ENCODE data around the gene TUT4. TPM values are rescaled to one million over a fixed set of nuclear protein-coding genes. Genes with fewer than 3 reads are reported as not detected.

Gene TUT4
- total RNA-seq, 1 donor from 2014 or later = 87.4 TPM

- DNase-seq (ENCODE audit: low spot score) = no peak
Measured at GRCh38 chr1:52474807-52475206, 78.1 kb downstream of the TUT4 start.

GRCh38 chr1:52473039-52473438 lies 79.9 kb downstream of the TUT4 start:
- DNase-seq (ENCODE audit: low spot score) = no peak

GRCh38 chr1:52472384-52472783 lies 80.5 kb downstream of the TUT4 start:
- DNase-seq (ENCODE audit: low spot score) = no peak

- no peak for DNase-seq (ENCODE audit: low spot score)
Measured at GRCh38 chr1:52469108-52469507, 83.8 kb downstream of the TUT4 start.

DNA sequence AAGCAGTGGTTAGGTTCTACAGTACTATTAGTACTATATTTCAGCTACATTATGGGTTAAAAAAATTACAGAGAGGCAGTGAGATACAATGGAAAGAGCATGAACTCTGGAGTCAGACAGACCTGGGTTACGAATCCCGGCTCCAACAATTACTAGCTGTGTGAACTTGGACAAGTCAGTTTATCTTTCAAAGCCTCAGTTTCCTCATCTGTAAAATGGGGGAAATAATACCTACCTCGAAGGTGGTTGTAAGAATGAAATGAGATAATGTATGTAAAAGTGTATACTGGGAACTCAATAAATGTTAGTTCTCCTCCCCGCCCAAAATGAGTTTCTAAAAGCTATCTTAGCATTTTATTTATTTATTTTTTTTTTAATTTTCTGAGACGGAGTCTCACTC lies 89.0 kb downstream of the TUT4 start:
- no peak for DNase-seq (ENCODE audit: low spot score)

DNA sequence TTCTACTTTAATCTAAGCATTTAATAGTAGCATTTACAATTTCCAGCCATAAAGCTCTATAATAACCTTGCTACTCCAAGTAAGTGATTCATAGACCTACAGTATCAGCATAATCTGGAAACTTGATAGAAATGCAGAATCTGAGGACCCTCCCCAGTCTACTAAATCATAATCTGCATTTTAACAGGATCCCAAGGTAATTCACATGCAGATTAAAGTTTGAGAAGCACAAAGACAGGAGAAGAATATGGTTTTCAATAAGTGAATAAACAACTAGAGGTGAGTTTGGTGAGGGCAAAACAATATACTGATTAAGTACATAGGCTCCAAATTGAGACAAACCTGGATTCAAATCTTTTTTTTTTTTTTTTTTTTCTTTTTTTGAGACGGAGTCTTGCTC lies 91.1 kb downstream of the TUT4 start:
- DNase-seq (ENCODE audit: low spot score) = no peak

- DNase-seq (ENCODE audit: low spot score) = no peak
Measured at GRCh38 chr1:52460694-52461093, 92.2 kb downstream of the TUT4 start.

DNA sequence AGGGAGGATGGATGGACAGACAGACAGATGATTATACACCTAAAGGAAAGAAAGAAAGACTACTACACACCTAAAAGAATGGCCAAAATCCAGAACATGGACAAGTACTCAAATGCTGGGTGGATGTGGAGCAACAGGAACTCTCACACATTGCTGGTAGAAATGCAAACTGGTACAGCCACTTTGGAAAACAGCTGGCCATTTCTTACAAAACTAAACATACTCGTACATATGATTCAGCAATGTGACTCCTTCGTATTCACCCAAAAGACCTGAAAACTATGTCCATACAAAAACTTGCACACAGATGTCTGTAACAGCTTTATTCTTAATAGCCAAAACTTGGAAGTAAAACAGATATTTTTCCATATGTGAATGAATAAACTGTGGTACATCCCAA lies 97.2 kb downstream of the TUT4 start:
- no peak for DNase-seq (ENCODE audit: low spot score)

DNA sequence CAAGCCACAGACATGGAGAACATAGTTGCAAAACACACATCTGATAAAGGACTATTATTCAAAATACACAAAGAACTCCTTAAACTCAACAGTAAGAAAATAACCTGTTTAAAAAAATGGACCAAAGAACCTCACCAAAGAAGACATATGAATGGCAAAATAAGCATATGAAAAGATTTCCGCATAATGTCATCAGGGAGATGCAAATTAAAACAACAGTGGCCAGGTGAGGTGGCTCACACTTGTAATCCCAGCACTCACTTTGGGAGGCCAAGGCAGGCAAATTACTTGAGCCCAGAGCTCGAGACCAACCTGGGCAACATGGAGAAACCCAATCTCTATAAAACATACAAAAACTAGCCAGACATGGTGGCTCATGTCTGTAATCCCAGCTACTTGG lies 98.1 kb downstream of the TUT4 start:
- no peak for DNase-seq (ENCODE audit: low spot score)

- no peak for DNase-seq (ENCODE audit: low spot score)
Measured at GRCh38 chr1:52454127-52454526, 98.8 kb downstream of the TUT4 start.

DNA sequence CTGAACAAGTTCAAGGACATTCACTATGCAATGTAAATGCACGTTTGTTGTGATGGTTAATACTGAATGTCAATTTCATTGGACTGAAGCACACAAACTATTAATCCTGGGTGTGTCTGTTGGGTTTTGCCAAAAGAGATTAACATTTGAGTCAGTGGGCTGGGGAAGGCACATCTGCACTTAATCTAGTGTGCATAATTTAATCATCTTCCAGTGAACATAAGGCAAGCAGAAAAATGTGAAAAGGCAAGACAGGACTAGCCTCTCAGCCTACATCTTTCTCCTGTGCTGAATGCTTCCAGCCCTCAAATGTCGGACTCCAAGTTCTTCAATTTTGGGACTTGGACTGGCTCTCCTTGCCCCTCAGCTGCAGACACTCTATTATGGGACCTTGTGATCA lies 108.4 kb downstream of the TUT4 start:
- no peak for DNase-seq (ENCODE audit: low spot score)

DNA sequence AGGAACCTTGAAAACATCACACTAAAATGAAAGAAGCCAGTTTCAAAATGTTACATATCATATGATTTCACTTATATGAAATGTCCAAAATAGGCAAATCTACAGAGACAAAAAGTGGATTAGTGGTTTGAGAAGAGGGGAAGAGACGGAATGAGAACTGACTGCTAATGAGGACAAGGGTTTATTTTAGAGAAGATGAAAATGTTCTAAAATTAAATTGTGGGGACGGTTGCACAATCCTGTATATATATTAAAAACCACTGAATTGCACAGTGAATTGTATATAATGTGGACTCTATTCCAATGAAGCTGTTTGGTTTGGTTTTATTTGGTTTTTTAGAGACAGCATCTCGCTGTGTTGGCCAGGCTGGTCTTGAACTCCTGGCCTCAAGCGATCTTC lies 112.9 kb downstream of the TUT4 start:
- no peak for DNase-seq (ENCODE audit: low spot score)

DNA sequence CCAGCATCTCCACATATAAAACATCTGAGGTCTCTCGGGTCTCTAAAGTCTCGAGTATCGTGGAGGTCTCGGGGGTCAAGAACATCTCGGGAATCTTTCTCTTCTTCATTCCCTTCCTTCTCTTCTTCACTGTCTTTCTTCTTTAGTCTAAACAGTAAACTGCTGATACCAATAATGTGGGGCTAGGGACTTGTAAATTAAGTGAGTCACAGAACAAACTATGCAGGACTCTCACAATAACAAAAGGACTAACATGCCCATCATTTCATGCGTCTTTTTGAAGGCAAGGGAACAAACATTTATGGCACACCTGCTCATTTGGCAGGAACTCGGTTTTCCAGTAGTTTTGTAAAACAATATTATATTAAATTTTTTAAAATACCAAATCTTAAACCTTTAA lies 116.1 kb downstream of the TUT4 start:
- no peak for DNase-seq (ENCODE audit: low spot score)

- DNase-seq (ENCODE audit: low spot score) = no peak
Measured at GRCh38 chr1:52435650-52436049, 117.2 kb downstream of the TUT4 start.

DNA sequence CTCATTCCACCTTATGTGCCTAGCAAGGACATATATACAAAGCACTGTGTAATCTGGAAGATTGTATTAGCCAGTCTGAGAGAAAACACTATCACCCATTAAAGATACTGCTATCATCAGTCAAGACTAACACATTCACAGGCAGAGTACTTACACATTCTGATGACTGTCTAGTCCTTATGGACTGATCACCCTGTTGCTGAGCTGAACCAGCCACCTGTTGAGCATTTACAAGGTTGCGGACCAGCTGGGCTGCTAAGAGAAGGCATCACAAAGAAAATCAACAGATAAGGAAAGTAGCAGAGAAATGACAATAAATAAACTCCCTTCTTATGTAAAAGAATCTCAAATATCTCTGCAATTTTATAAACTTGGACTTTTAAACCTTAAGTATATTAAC lies 117.7 kb downstream of the TUT4 start:
- DNase-seq (ENCODE audit: low spot score) = no peak

DNA sequence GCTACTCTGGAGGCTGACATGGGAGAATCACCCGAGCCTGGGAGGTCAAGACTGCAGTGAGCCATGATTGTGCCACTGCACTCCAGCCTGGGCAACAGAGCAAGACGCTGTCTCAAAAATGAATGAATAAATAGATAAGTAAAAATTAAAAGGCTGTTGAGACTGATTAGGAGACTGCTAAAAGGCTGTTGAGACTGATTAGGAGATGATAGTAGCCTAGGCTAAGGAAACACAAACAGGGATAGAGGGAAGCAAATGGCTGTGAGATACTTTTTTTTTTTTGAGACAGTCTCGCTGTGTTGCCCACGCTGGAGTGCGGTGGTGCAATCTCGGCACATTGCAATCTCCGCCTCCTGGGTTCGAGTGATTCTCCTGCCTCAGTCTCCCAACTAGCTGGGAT lies 120.1 kb downstream of the TUT4 start:
- no peak for DNase-seq (ENCODE audit: low spot score)

DNA sequence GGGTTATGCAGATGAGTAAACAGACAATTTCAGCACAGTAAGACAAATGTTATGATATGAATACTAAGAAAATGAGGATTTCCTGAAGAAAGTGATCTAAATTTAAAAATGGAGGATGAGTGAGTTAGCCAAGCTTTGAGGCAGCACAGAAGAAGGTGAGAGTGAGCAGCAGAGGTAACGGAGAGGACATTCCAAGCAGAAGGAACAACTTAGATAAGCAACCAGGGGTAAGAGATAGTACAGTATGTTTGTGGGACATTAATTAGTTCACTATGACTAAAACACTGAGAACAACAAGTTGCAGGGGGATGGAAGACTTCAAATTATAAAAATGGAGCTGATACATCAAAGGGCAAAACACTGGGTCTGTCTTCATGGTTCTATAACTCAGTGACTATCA lies 125.7 kb downstream of the TUT4 start:
- DNase-seq (ENCODE audit: low spot score) = no peak

- DNase-seq (ENCODE audit: low spot score) = peak; percentile 46
Measured at GRCh38 chr1:52426371-52426770, 126.5 kb downstream of the TUT4 start.

DNA sequence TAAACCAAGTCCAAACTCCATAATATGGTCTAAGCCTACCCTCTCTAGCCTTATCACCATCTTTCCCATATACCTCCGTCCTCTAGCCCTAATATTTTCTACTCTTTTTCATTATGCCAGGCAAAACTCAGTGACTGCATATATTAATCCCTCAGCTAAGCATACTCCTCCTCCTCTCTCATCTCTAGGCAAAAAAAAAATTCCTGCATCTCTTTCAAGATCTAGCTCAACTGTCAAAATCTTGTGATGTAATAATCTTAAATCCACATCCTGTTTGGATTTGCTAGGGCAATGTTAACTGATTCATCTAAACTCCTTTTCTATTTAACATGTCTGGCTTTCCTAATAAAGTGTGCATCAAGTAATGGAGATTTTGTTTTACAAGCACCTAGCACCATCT lies 128.1 kb downstream of the TUT4 start:
- no peak for DNase-seq (ENCODE audit: low spot score)

DNA sequence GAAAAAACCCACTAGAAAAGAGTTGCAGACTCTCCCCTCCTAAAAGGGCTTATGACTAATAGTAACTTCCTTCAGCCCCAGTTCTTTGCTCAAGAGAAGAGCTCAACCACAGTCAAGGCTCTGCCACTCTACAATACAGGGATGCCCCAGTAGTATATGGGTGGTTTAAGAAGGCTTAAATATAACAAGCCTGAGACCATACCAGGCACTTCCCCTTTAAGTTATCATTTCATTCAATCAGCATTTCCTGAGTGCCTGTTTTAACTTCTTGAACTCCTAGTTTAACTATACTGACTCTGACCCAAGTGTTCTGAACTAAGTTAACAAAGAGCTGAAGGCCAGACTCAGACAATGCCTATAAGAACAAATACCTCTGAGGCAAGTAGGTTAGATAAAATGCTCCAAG lies 128.7 kb downstream of the TUT4 start:
- no peak for DNase-seq (ENCODE audit: low spot score)

DNA sequence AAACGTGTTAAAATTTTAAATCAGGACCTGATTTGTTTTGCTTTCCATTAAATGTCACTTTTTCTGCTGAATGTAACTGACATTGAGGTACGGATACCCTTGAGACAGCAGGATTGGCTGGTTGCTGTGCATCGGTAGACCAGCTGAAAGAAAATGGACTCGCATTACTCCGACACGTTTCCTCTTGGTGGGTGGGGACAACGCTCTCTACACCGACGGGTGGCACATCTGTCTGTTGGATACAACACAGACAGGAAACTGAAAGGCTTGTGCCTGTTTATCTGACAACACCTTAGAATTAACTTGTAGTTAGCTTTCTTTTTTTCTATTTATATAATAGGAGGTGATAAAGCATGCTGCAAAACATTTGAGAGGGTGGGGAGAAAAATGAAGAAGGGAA lies 129.1 kb downstream of the TUT4 start:
- DNase-seq (ENCODE audit: low spot score) = no peak

- DNase-seq (ENCODE audit: low spot score) = no peak
Measured at GRCh38 chr1:52423055-52423454, 129.8 kb downstream of the TUT4 start.

DNA sequence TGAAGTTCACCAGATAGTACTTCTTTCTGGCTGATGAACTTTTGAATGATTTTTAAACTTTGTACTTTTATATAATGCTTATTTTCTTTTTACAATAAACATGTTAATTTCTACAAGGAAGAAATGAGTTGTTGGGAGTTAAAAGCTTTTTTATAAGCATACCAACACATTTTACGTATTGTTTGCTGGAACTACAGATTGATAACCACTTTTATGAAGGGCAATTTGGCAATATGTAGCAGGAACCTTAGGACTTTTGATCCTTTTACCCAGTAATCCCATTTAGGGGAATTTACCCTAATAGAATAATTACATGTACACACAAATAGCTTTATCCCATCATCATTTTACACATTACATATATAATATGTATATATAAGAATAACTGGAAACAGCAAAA lies 132.2 kb downstream of the TUT4 start:
- no peak for DNase-seq (ENCODE audit: low spot score)

DNA sequence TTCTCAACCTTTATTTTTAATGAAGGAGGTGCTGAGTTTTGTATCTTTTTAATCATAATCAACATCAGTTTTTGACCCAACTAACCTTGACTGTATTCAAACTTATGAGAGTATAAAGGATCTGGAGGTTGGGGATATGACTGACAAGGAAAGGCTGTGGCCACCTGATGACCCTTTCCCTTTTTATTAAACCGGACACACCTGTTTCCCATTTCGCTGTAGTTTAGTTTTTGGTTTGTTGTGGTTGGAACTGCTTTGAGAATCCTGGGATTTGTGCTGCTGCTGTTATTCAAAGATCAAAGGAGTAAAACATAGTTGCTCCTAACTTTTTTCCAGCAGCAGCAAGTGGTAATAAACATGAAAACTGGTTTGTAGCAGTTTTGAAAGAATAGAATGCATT lies 136.1 kb downstream of the TUT4 start:
- no peak for DNase-seq (ENCODE audit: low spot score)

DNA sequence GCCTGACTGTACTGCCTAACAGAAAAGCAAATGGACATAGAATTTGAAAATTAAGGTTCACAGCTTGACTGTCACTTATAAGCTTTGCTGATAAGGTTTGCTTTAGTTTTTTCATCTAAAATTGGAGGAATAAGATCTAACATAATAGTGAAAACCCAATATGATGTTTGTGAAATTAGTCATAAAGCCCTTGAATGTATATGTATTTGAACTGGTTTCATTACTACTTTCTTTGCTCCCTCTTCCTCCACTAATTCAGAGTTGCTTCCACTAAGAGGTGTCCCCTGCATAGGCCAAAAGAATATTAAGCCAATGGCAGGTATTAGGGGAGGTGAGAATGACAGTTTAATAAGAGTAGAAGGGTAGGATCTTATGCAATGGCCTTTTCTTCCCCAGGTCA lies 137.9 kb downstream of the TUT4 start:
- no peak for DNase-seq (ENCODE audit: low spot score)
